Mucosa of descending colon (tissue), 3 donors: ENCODE measurements around the gene IFNGR1. TPM values are rescaled to one million over a fixed set of nuclear protein-coding genes. Genes with fewer than 3 reads are reported as not detected.
A peak's percentile ranks its signal among the peaks of the same experiment; 100 is the strongest.

ENCODE experiments used
- ATAC-seq: fragments of 200-7000 bp; cut with Tn5 transposase; one replicate; pipeline ENCODE4 v1.9.1; 2020; ENCODE audit warnings: mild to moderate bottlenecking, moderate library complexity
- DNase-seq, 3 donors: peaks; one replicate each; pipeline ENCODE4 v3.0.0-alpha.2; 2020
- H3K36me3 ChIP-seq: fragments of 200-600 bp; one replicate; pipeline ENCODE4 v1.8.0; 2021; ENCODE audit warnings: low read depth, mild to moderate bottlenecking
- H3K4me1 ChIP-seq: fragments of 200-600 bp; one replicate; pipeline ENCODE4 v1.8.0; 2021; ENCODE audit warnings: low read depth, mild to moderate bottlenecking
- H3K4me3 ChIP-seq: fragments of 200-600 bp; one replicate; pipeline ENCODE4 v1.8.0; 2021; ENCODE audit warnings: mild to moderate bottlenecking
- H3K9me3 ChIP-seq: fragments of 200-600 bp; one replicate; pipeline ENCODE4 v1.8.0; 2021; ENCODE audit warnings: mild to moderate bottlenecking
- CTCF ChIP-seq: fragments of 200-600 bp; IDR thresholded peaks from one replicate; pipeline ENCODE4 v1.8.0; 2022; ENCODE audit warnings: antibody characterized with exemption, mild to moderate bottlenecking
- intact Hi-C, 2 donors: fragments of 100-400 bp; cut with DNase I in 1 of 2; cut with micrococcal nuclease in 1 of 2; formaldehyde crosslinking; loops; one replicate each; pipeline versions ENCODE4 v1.11.0 to v1.11.1; 2022; cut with DNase I, micrococcal nuclease
- total RNA-seq, 3 donors: library from RNA; stranded (reverse); fragmentation: NEBNext Ultra II Directional in 2 of 3; extraction: Animal tissue kit (Norgen Biotek cat#: 25700) in 2 of 3; gene quantifications; one replicate each; pipeline versions ENCODE4 v1.2.1 to v1.2.4, GENCODE V29; 2021 to 2023
- donor health status: DM: no; HTN: no; CAD: no; lungs with moderate emphysema.
- donor health status: DM: no; HTN: no; CAD: no.
- donor health status: DM: no; HTN: yes; CAD: no.

The IFNGR1 gene
- total RNA-seq, 3 donors from 2014 or later = 77.1 to 133 (median 97.6) TPM

DNA sequence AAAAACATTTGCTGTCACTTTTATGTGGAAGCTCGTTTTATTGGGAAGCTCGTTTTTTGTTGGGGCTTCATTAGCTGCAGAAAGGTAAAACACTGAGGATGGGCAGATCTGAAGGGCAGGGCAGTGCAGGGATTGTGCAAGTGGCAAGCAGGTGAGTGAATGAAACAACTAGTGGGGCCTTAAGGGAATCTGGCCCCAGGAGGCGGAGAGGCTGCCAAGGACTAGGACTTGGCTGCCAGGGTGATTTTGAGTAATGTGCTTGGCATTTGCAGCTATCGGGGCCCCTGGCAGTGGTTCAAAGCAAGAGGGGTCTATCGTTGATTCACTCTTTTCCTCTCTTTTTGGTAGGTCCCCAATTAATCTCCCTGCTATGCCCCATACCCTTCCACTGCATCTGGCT is 57.2 kb downstream of the IFNGR1 start:
- Histone ChIP-seq H3K4me3 (no peak overlapping the region), H3K9me3 (peaks cover 5% of the 10 kb centered on the region), H3K4me1 (no peaks in the 10 kb centered on the region), H3K36me3 (no peaks in the 10 kb centered on the region)
- no peak for ATAC-seq
- DNase-seq = no peak
- intact Hi-C loops = no loop called here
- TF ChIP-seq CTCF = no peak

- intact Hi-C loops = no loop called here
- no peak for ATAC-seq
- DNase-seq = no peak
- H3K9me3 ChIP-seq = peaks cover 5% of the 10 kb centered on the region
- no peak for TF ChIP-seq CTCF
- H3K4me1 ChIP-seq = no peaks in the 10 kb centered on the region
- no peaks in the 10 kb centered on the region for H3K36me3 ChIP-seq
- no peak overlapping the region for H3K4me3 ChIP-seq
These were observed 58.4 kb downstream of the IFNGR1 start for GRCh38 chr6:137160763-137161162.

GRCh38 chr6:137159912-137160311 is 59.3 kb downstream of the IFNGR1 start:
- no peak overlapping the region for H3K4me3 ChIP-seq
- intact Hi-C loops = no loop called here
- H3K4me1 ChIP-seq = no peaks in the 10 kb centered on the region
- DNase-seq = no peak
- no peaks in the 10 kb centered on the region for H3K36me3 ChIP-seq
- peaks cover 5% of the 10 kb centered on the region for H3K9me3 ChIP-seq
- no peak for ATAC-seq
- no peak for TF ChIP-seq CTCF

- no peaks in the 10 kb centered on the region for H3K4me1 ChIP-seq
- H3K36me3 ChIP-seq = no peaks in the 10 kb centered on the region
- no peak for ATAC-seq
- intact Hi-C loops = no loop called here
- H3K4me3 ChIP-seq = no peak overlapping the region
- no peaks in the 10 kb centered on the region for H3K9me3 ChIP-seq
- no peak for TF ChIP-seq CTCF
- DNase-seq = no peak
These were observed 61.6 kb downstream of the IFNGR1 start for GRCh38 chr6:137157601-137158000.

- H3K9me3 ChIP-seq = no peaks in the 10 kb centered on the region
- H3K36me3 ChIP-seq = no peaks in the 10 kb centered on the region
- no peak overlapping the region for H3K4me3 ChIP-seq
- ATAC-seq (no peak), DNase-seq (no peak)
- intact Hi-C loops = no loop called here
- TF ChIP-seq CTCF = no peak
- no peaks in the 10 kb centered on the region for H3K4me1 ChIP-seq
These were observed 62.5 kb downstream of the IFNGR1 start for GRCh38 chr6:137156650-137157049.

DNA sequence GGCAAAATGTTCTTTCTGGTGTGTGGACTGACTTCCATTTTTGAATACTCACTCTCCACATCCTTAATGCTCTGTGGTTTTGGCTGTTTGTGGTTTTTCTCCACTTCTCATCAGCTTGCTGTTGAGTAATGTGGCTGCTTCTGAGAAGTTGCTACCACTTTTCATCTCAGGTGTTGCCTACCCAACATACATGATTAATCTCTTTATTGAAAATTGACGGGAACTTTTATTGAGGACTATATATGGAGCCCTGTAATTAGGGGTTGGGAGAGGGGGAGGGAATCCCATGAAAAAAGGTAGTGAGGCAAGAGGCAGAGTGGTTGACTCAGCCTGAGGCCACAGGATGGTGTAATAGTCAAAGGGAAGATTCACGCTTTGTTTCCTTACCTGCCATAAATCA is 63.4 kb downstream of the IFNGR1 start:
- no peak for TF ChIP-seq CTCF
- Histone ChIP-seq H3K36me3 (no peaks in the 10 kb centered on the region), H3K4me1 (no peaks in the 10 kb centered on the region), H3K9me3 (no peaks in the 10 kb centered on the region), H3K4me3 (no peak overlapping the region)
- intact Hi-C loops = no loop called here
- ATAC-seq (peak; percentile 64), DNase-seq (peak in 1 of 3 donors; percentile 14)
